Articular chondrocyte of knee joint (primary cell): ENCODE results near the gene SGSM1. TPM values are rescaled to one million over a fixed set of nuclear protein-coding genes. Genes with fewer than 3 reads are reported as not detected.

ENCODE experiments used
- small RNA-seq: library from RNA; depleted of rRNA; stranded (forward); fragments of <200 nt; gene quantifications from one replicate; pipeline ENCODE3, GENCODE V24; 2012
- total RNA-seq: library from RNA; depleted of rRNA; stranded (reverse); fragments of >200 nt; gene quantifications from 2 replicates; pipeline ENCODE4 v1.2.3, GENCODE V29; 2012

Gene SGSM1, protein sequence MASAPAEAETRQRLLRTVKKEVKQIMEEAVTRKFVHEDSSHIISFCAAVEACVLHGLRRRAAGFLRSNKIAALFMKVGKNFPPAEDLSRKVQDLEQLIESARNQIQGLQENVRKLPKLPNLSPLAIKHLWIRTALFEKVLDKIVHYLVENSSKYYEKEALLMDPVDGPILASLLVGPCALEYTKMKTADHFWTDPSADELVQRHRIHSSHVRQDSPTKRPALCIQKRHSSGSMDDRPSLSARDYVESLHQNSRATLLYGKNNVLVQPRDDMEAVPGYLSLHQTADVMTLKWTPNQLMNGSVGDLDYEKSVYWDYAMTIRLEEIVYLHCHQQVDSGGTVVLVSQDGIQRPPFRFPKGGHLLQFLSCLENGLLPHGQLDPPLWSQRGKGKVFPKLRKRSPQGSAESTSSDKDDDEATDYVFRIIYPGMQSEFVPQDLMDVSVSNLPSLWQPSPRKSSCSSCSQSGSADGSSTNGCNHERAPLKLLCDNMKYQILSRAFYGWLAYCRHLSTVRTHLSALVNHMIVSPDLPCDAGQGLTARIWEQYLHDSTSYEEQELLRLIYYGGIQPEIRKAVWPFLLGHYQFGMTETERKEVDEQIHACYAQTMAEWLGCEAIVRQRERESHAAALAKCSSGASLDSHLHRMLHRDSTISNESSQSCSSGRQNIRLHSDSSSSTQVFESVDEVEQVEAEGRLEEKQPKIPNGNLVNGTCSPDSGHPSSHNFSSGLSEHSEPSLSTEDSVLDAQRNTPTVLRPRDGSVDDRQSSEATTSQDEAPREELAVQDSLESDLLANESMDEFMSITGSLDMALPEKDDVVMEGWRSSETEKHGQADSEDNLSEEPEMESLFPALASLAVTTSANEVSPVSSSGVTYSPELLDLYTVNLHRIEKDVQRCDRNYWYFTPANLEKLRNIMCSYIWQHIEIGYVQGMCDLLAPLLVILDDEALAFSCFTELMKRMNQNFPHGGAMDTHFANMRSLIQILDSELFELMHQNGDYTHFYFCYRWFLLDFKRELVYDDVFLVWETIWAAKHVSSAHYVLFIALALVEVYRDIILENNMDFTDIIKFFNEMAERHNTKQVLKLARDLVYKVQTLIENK
- 0.13 and 0.22 TPM in 2 replicates for total RNA-seq

DNA sequence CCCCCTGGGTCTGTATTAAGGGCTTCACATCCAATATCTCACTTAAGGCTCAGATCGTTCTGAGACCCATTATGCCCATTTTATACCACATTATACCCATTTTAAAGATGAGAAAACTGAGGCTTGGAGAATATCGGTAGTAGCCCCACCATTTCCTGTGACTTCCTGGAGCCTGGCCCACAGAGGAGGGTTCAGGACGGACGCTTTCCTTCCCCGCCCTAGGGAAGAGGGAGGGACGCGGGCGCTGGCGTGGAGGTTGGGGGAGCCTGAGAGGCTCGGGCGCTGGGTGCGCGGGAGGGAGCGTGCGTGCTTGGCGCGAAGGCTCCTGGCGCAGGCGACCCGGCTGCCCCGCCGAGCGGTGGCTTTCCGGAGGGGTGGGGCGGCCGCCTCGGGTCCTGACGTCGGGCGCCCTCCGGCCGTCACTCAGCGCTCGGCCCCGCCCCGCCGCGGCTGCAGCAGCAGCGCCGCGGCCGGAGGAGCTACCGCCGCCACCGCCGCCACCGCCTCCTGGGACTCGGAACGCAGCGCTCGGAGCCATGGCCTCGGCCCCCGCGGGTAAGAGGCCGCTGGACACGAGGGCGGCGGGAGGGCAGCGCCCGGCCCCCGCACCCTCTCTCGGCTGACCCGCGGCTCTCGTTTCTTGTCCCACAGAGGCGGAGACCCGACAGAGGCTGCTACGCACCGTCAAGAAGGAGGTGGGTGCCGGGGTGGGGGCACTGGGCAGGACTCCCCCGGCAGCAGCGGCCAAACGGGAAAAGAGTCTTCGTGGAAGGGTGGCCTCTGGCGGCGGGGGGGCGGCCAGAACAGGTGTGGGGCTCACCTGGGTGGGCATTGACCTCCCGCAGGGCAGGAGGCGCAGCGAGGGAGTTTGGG, at the start of gene SGSM1:
Gene SGSM1, plus strand, starts transcription at position 422 of the 873 bp plus-strand sequence. Its CDS starts 115 bp downstream, at position 537.

DNA sequence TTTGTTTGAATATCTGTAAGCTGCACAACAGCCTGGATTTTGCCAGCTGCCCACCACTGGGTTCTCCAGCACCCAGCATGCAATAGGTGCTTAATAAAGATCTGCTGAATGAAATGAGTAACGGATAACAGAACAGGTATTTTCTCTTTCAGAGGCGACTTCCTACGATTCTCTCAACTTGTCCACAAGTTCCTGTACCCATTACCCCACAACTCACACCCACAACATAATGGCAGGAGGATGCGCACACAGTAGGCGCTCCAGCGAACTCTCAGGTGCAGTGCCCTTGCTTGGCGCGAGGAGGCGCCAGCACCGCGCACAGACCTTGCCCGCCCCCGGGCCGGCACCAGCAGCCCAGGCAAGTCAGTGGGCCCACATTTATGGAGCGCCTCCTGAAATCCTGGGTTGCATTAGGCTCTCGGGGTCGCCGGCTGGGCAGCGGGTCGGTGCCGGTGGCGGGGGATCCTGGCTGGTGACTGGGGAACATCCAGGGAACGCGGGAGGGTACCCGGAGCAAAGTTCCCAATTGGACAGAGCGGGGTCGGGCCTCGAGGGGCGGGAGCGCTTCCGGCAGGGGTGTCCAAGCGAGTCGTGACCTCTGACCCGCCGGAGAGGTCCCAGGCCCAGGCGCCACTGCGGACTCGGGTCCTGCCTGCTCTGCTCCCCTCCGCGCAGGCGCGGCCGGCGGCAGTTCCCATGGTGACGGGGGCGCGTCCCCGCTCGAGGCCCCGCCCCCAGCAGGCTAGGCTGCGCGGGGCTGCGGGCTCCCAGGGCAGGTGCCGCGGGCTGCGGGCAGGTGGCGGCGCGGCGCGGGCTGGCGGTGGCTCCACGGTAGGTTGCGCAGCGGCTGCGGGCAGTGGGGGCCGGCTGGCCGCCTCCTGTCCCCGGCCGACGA, 146.2 kb downstream of the SGSM1 start, which contains the start of gene KIAA1671:
Gene KIAA1671, plus strand, starts transcription at position 775 of the 895 bp plus-strand sequence. CDS start 75,284 bp downstream, outside the sequence.

Small RNA genes lying within 50 kb of the gene (small RNA-seq; reads per million reads assigned to genes)
- gene RF00275 = not detected

Other genes starting within 250 kb of the SGSM1 start
- gene LRRC75B, start 213.1 kb upstream of the SGSM1 start, total RNA-seq = 3.9 and 4.2 TPM in 2 replicates
- 1.5 and 2.2 TPM in 2 replicates for gene GGT1, start 203.0 kb upstream of the SGSM1 start, total RNA-seq
- not detected in 2 replicates for gene PIWIL3, start 31.5 kb upstream of the SGSM1 start, total RNA-seq
- not detected in 2 replicates for gene LHFPL7, start 140.5 kb downstream of the SGSM1 start, total RNA-seq
- 12.8 and 17.4 TPM in 2 replicates for gene KIAA1671, start 146.5 kb downstream of the SGSM1 start, total RNA-seq